ENCODE results near the gene RHBDD3.

The RHBDD3 gene

GRCh38 chr22:29310863-29311339, 43.1 kb upstream of the RHBDD3 start:
- peak; percentile 42 for FAIRE-seq
- DNase-seq (ENCODE audit: insufficient read length): peak; percentile 72
- no peak for TF ChIP-seq TAF1 (IDR thresholded peaks at IDR 0.05; ENCODE audit: borderline replicate concordance, low read depth, low read length)
- no peak for TF ChIP-seq POLR2AphosphoS5 (IDR thresholded peaks at IDR 0.05; ENCODE audit: low read depth, low read length)
- TF ChIP-seq POLR2A (IDR thresholded peaks at IDR 0.05; ENCODE audit: low read depth, low read length): no peak

GRCh38 chr22:29310065-29310862, 42.5 kb upstream of the RHBDD3 start:
- TF ChIP-seq POLR2AphosphoS5 (IDR thresholded peaks at IDR 0.05; ENCODE audit: low read depth, low read length) (no peak), TAF1 (IDR thresholded peaks at IDR 0.05; ENCODE audit: borderline replicate concordance, low read depth, low read length) (no peak), POLR2A (IDR thresholded peaks at IDR 0.05; ENCODE audit: low read depth, low read length) (no peak)
- FAIRE-seq (no peak), DNase-seq (ENCODE audit: insufficient read length) (peak; percentile 28)

- no peak for TF ChIP-seq TAF1 (IDR thresholded peaks at IDR 0.05; ENCODE audit: borderline replicate concordance, low read depth, low read length)
- no peak for TF ChIP-seq POLR2A (IDR thresholded peaks at IDR 0.05; ENCODE audit: low read depth, low read length)
- TF ChIP-seq POLR2AphosphoS5 (IDR thresholded peaks at IDR 0.05; ENCODE audit: low read depth, low read length): no peak
- no peak for FAIRE-seq
- DNase-seq (ENCODE audit: insufficient read length): peak; percentile 25
Observed at GRCh38 chr22:29309332-29310064, 41.7 kb upstream of the RHBDD3 start.

- DNase-seq (ENCODE audit: insufficient read length) (peak; percentile 20), FAIRE-seq (no peak)
- TF ChIP-seq TAF1 (IDR thresholded peaks at IDR 0.05; ENCODE audit: borderline replicate concordance, low read depth, low read length) (no peak), POLR2AphosphoS5 (IDR thresholded peaks at IDR 0.05; ENCODE audit: low read depth, low read length) (no peak), POLR2A (IDR thresholded peaks at IDR 0.05; ENCODE audit: low read depth, low read length) (no peak)
Observed at GRCh38 chr22:29308791-29309262, 41.0 kb upstream of the RHBDD3 start.

GRCh38 chr22:29308148-29308790, 40.5 kb upstream of the RHBDD3 start:
- FAIRE-seq (no peak), DNase-seq (ENCODE audit: insufficient read length) (no peak)
- TF ChIP-seq POLR2AphosphoS5 (IDR thresholded peaks at IDR 0.05; ENCODE audit: low read depth, low read length): no peak
- TF ChIP-seq POLR2A (IDR thresholded peaks at IDR 0.05; ENCODE audit: low read depth, low read length): no peak
- no peak for TF ChIP-seq TAF1 (IDR thresholded peaks at IDR 0.05; ENCODE audit: borderline replicate concordance, low read depth, low read length)

GRCh38 chr22:29307596-29308147, 39.9 kb upstream of the RHBDD3 start:
- DNase-seq (ENCODE audit: insufficient read length) (peak; percentile 25), FAIRE-seq (no peak)
- TF ChIP-seq POLR2A (IDR thresholded peaks at IDR 0.05; ENCODE audit: low read depth, low read length) (no peak), TAF1 (IDR thresholded peaks at IDR 0.05; ENCODE audit: borderline replicate concordance, low read depth, low read length) (no peak), POLR2AphosphoS5 (IDR thresholded peaks at IDR 0.05; ENCODE audit: low read depth, low read length) (no peak)

- TF ChIP-seq TAF1 (IDR thresholded peaks at IDR 0.05; ENCODE audit: borderline replicate concordance, low read depth, low read length) (no peak), POLR2AphosphoS5 (IDR thresholded peaks at IDR 0.05; ENCODE audit: low read depth, low read length) (no peak), POLR2A (IDR thresholded peaks at IDR 0.05; ENCODE audit: low read depth, low read length) (no peak)
- DNase-seq (ENCODE audit: insufficient read length) (peak; percentile 37), FAIRE-seq (no peak)
Observed at GRCh38 chr22:29306835-29307595, 39.2 kb upstream of the RHBDD3 start.

GRCh38 chr22:29306175-29306834, 38.5 kb upstream of the RHBDD3 start, which contains the start of gene GAS2L1:
Gene GAS2L1, plus strand, starts transcription at chr22:29306650. Its CDS starts 1,456 bp downstream, at chr22:29308106.
- TF ChIP-seq TAF1 (IDR thresholded peaks at IDR 0.05; ENCODE audit: borderline replicate concordance, low read depth, low read length) (no peak), POLR2AphosphoS5 (IDR thresholded peaks at IDR 0.05; ENCODE audit: low read depth, low read length) (no peak), POLR2A (IDR thresholded peaks at IDR 0.05; ENCODE audit: low read depth, low read length) (no peak)
- FAIRE-seq (peak; percentile 33), DNase-seq (ENCODE audit: insufficient read length) (peak; percentile 71)

- TF ChIP-seq POLR2A (IDR thresholded peaks at IDR 0.05; ENCODE audit: low read depth, low read length) (no peak), POLR2AphosphoS5 (IDR thresholded peaks at IDR 0.05; ENCODE audit: low read depth, low read length) (no peak), TAF1 (IDR thresholded peaks at IDR 0.05; ENCODE audit: borderline replicate concordance, low read depth, low read length) (no peak)
- FAIRE-seq: peak; percentile 9
Observed at GRCh38 chr22:29305836-29306174, 38.0 kb upstream of the RHBDD3 start.

More at GRCh38 chr22:29305836-29306174, 38.0 kb upstream of the RHBDD3 start:
- peak; percentile 21 for DNase-seq (ENCODE audit: insufficient read length)
